Measurements from ENCODE around the gene EXOC3L4.

- TF ChIP-seq CTCF (IDR thresholded peaks at IDR 0.05; ENCODE audit: extremely low read depth in 1 of 2, insufficient read depth in 1 of 2, low read depth in 1 of 2, low read length in 2 of 2) (no peak), POLR2AphosphoS5 (IDR thresholded peaks at IDR 0.05; ENCODE audit: insufficient read depth, low read depth, low read length) (no peak), MYC (IDR thresholded peaks at IDR 0.05; ENCODE audit: low read depth, low read length) (no peak), EZH2 (IDR thresholded peaks at IDR 0.05; ENCODE audit: borderline replicate concordance, low read depth, low read length, severe bottlenecking) (no peak), POLR2A (IDR thresholded peaks at IDR 0.05; ENCODE audit: low read depth, low read length) (no peak), MAX (IDR thresholded peaks at IDR 0.05; ENCODE audit: insufficient read depth, insufficient read length) (no peak)
Observed at GRCh38 chr14:103155010-103155409, 60.5 kb downstream of the EXOC3L4 start.
